Ascending aorta (tissue), 2 donors: ENCODE data around the gene RAET1E. TPM values are rescaled to one million over a fixed set of nuclear protein-coding genes. Genes with fewer than 3 reads are reported as not detected.

Source experiments
- DNase-seq, 2 donors: peaks; one replicate each; pipeline ENCODE4 v3.0.0-alpha.2; 2019; ENCODE audit warnings: low spot score in 2 of 2
- H3K27ac ChIP-seq, 2 donors: fragments of 200-600 bp; sonication (generic); one replicate each; pipeline ENCODE4 v1.5.1; 2016 to 2017; ENCODE audit warnings: mild to moderate bottlenecking in 1 of 2
- H3K27me3 ChIP-seq: fragments of 200-600 bp; sonication (generic); one replicate; pipeline ENCODE4 v1.5.1; 2017
- H3K36me3 ChIP-seq, 2 donors: fragments of 200-600 bp; sonication (generic); one replicate each; pipeline ENCODE4 v1.5.1; 2016
- H3K4me1 ChIP-seq, 2 donors: fragments of 200-600 bp; sonication (generic); one replicate each; pipeline ENCODE4 v1.5.1; 2016 to 2017; ENCODE audit warnings: mild to moderate bottlenecking in 1 of 2
- H3K4me3 ChIP-seq, 2 donors: fragments of 200-600 bp; sonication (generic); one replicate each; pipeline ENCODE4 v1.5.1; 2016 to 2017; ENCODE audit warnings: mild to moderate bottlenecking in 1 of 2
- H3K9me3 ChIP-seq, 2 donors: fragments of 200-600 bp; sonication (generic); one replicate each; pipeline ENCODE4 v1.5.1; 2016
- intact Hi-C: fragments of 100-400 bp; cut with DNase I; formaldehyde crosslinking; loops from one replicate; pipeline ENCODE4 v1.15.1; 2023
- total RNA-seq: library from RNA; depleted of rRNA; stranded (reverse); fragments of >200 nt; gene quantifications from one replicate; pipeline ENCODE4 v1.1.0, GENCODE V29; 2016
- TF ChIP-seq, protein P1 (sequence below), 3 experiments: fragments of 200-600 bp in 2 of 3; fragments of 450-650 bp in 1 of 3; sonication (generic) in 2 of 3; IDR thresholded peaks; one replicate each; pipeline ENCODE4 v1.5.1; 2016 to 2019; ENCODE audit warnings: antibody characterized with exemption in 3 of 3, mild to moderate bottlenecking in 1 of 3, moderate library complexity in 1 of 3

RAET1E gene
- total RNA-seq, 1 donor from 2014 or later: not detected

DNA sequence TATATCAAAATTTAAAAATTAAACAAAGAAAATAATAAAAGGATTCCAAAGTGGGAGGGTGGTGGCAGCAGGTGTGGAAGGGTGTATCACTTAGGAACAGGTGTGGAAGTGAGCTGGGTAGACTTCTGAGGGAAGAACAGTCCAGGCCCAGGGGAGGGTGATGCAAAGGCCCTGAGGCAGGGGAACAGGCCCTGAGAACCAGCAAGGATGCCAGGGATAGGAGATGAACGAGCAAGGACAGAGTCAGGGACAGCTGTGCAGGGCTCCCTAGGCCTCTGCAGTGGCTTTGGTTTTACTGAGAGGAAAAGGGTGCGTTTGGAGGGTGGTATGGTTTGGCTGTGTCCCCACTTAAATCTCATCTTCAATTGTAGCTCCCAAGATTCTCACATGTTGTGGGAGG is 9.4 kb upstream of the RAET1E start:
- H3K4me1 ChIP-seq: no peaks in the 10 kb centered on the region
- H3K27ac ChIP-seq: no peak overlapping the region
- no peaks in the 10 kb centered on the region for H3K9me3 ChIP-seq
- no peaks in the 10 kb centered on the region for H3K36me3 ChIP-seq
- H3K27me3 ChIP-seq: no peaks in the 10 kb centered on the region
- H3K4me3 ChIP-seq: no peak overlapping the region
- intact Hi-C loops: no loop called here
- DNase-seq: no peak
- TF ChIP-seq, protein P1, sequence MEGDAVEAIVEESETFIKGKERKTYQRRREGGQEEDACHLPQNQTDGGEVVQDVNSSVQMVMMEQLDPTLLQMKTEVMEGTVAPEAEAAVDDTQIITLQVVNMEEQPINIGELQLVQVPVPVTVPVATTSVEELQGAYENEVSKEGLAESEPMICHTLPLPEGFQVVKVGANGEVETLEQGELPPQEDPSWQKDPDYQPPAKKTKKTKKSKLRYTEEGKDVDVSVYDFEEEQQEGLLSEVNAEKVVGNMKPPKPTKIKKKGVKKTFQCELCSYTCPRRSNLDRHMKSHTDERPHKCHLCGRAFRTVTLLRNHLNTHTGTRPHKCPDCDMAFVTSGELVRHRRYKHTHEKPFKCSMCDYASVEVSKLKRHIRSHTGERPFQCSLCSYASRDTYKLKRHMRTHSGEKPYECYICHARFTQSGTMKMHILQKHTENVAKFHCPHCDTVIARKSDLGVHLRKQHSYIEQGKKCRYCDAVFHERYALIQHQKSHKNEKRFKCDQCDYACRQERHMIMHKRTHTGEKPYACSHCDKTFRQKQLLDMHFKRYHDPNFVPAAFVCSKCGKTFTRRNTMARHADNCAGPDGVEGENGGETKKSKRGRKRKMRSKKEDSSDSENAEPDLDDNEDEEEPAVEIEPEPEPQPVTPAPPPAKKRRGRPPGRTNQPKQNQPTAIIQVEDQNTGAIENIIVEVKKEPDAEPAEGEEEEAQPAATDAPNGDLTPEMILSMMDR (IDR thresholded peaks at IDR 0.05): no peak

GRCh38 chr6:149906405-149906804 is 8.5 kb upstream of the RAET1E start:
- Histone ChIP-seq H3K27ac (no peak overlapping the region), H3K4me3 (no peak overlapping the region), H3K9me3 (no peaks in the 10 kb centered on the region), H3K36me3 (no peaks in the 10 kb centered on the region), H3K4me1 (no peaks in the 10 kb centered on the region), H3K27me3 (no peaks in the 10 kb centered on the region)
- TF ChIP-seq, protein P1 (IDR thresholded peaks at IDR 0.05): no peak
- intact Hi-C loops: no loop called here
- no peak for DNase-seq

- no peaks in the 10 kb centered on the region for H3K4me1 ChIP-seq
- no peaks in the 10 kb centered on the region for H3K36me3 ChIP-seq
- TF ChIP-seq, protein P1 (IDR thresholded peaks at IDR 0.05): no peak
- intact Hi-C loops: no loop called here
- no peaks in the 10 kb centered on the region for H3K27me3 ChIP-seq
- DNase-seq: no peak
- no peak overlapping the region for H3K27ac ChIP-seq
- H3K4me3 ChIP-seq: no peak overlapping the region
- no peaks in the 10 kb centered on the region for H3K9me3 ChIP-seq
Measured at GRCh38 chr6:149905911-149906371, 8.0 kb upstream of the RAET1E start.

GRCh38 chr6:149905371-149905910 is 7.5 kb upstream of the RAET1E start:
- Histone ChIP-seq H3K27me3 (no peaks in the 10 kb centered on the region), H3K4me3 (no peak overlapping the region), H3K4me1 (no peaks in the 10 kb centered on the region), H3K9me3 (no peaks in the 10 kb centered on the region), H3K36me3 (no peaks in the 10 kb centered on the region), H3K27ac (no peak overlapping the region)
- DNase-seq: no peak
- intact Hi-C loops: no loop called here
- TF ChIP-seq, protein P1 (IDR thresholded peaks at IDR 0.05): no peak

GRCh38 chr6:149904661-149905370 is 6.9 kb upstream of the RAET1E start:
- H3K4me3 ChIP-seq: no peak overlapping the region
- DNase-seq: no peak

More at GRCh38 chr6:149904661-149905370, 6.9 kb upstream of the RAET1E start:
- Histone ChIP-seq H3K27me3 (no peaks in the 10 kb centered on the region), H3K4me1 (no peaks in the 10 kb centered on the region), H3K9me3 (no peaks in the 10 kb centered on the region), H3K36me3 (no peaks in the 10 kb centered on the region), H3K27ac (no peak overlapping the region)
- TF ChIP-seq, protein P1 (IDR thresholded peaks at IDR 0.05): no peak
- intact Hi-C loops: no loop called here
